Upper lobe of left lung (tissue), 6 donors: ENCODE measurements around the gene KPRP. TPM values are rescaled to one million over a fixed set of nuclear protein-coding genes. Genes with fewer than 3 reads are reported as not detected.

ENCODE experiments used
- ATAC-seq, 2 donors: fragments of 200-7000 bp; cut with Tn5 transposase; one replicate each; pipeline ENCODE4 v1.9.1; 2022; ENCODE audit warnings: mild to moderate bottlenecking in 2 of 2, moderate library complexity in 2 of 2; ENCODE audit not compliant: low FRiP score in 2 of 2
- DNase-seq, 2 donors: peaks; one replicate each; pipeline ENCODE4 v3.0.0-alpha.2; 2019 to 2020
- H3K27ac ChIP-seq, 4 donors: fragments of 200-600 bp; sonication (generic); one replicate each; pipeline ENCODE4 v1.5.1; 2016 to 2019
- H3K27me3 ChIP-seq, 4 donors: fragments of 200-600 bp; sonication (generic); one replicate each; pipeline ENCODE4 v1.5.1; 2017 to 2019
- H3K36me3 ChIP-seq, 4 donors: fragments of 200-600 bp; sonication (generic); one replicate each; pipeline ENCODE4 v1.5.1; 2016 to 2019
- H3K4me1 ChIP-seq, 4 donors: fragments of 200-600 bp; sonication (generic); one replicate each; pipeline ENCODE4 v1.5.1; 2018 to 2019
- H3K4me3 ChIP-seq, 4 donors: fragments of 200-600 bp; sonication (generic); one replicate each; pipeline ENCODE4 v1.5.1; 2017 to 2019; ENCODE audit warnings: mild to moderate bottlenecking in 2 of 4, moderate library complexity in 1 of 4
- H3K9me3 ChIP-seq, 4 donors: fragments of 200-600 bp; sonication (generic); one replicate each; pipeline ENCODE4 v1.5.1; 2018 to 2019
- CTCF ChIP-seq, 6 experiments: fragments of 450-650 bp in 4 of 6; fragments of 200-600 bp in 2 of 6; sonication (generic) in 2 of 6; IDR thresholded peaks; one replicate each; pipeline ENCODE4 v1.5.1; 2016 to 2019; ENCODE audit warnings: antibody characterized with exemption in 6 of 6
- EP300 ChIP-seq, 4 donors: sonication (generic); formaldehyde crosslinking; IDR thresholded peaks; one replicate each; pipeline ENCODE4 v1.5.1; 2017; ENCODE audit warnings: antibody characterized with exemption in 4 of 4, control low read depth in 2 of 4
- POLR2A ChIP-seq, 4 donors: fragments of 450-650 bp; IDR thresholded peaks; one replicate each; pipeline ENCODE4 v1.5.1; 2016 to 2017; ENCODE audit warnings: antibody characterized with exemption in 4 of 4, mild to moderate bottlenecking in 2 of 4
- POLR2AphosphoS5 ChIP-seq, 2 donors: sonication (generic); formaldehyde crosslinking; IDR thresholded peaks; one replicate each; pipeline ENCODE4 v1.5.1; 2017; ENCODE audit warnings: antibody characterized with exemption in 2 of 2
- WGBS, 2 donors: methylation state at CpG; one replicate each; pipeline ENCODE4 v1.1.5; 2017 to 2018; 5-methylcytosine and 5-hydroxymethylcytosine counted together
- total RNA-seq, 6 donors: library from RNA; depleted of rRNA in 4 of 6; stranded (reverse); fragments of >200 nt in 4 of 6; gene quantifications; one replicate each; pipeline versions ENCODE4 v1.1.0 to v1.2.1, GENCODE V29; 2016 to 2021
- donor health status: DM: no; HTN: no; CAD: no; lungs with moderate emphysema.
- donor health status: DM: no; HTN: yes; CAD: no; lungs with severe emphysema.

Gene KPRP
- total RNA-seq, 6 donors from 2014 or later = not detected

- DNase-seq = no peak
- TF ChIP-seq POLR2AphosphoS5 (IDR thresholded peaks at IDR 0.05) (no peak), POLR2A (IDR thresholded peaks at IDR 0.05) (no peak), CTCF (IDR thresholded peaks at IDR 0.05) (no peak), EP300 (IDR thresholded peaks at IDR 0.05) (no peak)
- H3K4me3 ChIP-seq = no peak overlapping the region
Observed at GRCh38 chr1:152745289-152745704, 12.5 kb upstream of the KPRP start.

GRCh38 chr1:152745765-152746444 lies 11.9 kb upstream of the KPRP start:
- Histone ChIP-seq H3K4me3 (no peak overlapping the region), H3K36me3 (no peaks in the 10 kb centered on the region), H3K27me3 (no peaks in the 10 kb centered on the region), H3K9me3 (no peaks in the 10 kb centered on the region), H3K4me1 (no peaks in the 10 kb centered on the region), H3K27ac (no peak overlapping the region)
- TF ChIP-seq POLR2AphosphoS5 (IDR thresholded peaks at IDR 0.05) (no peak), POLR2A (IDR thresholded peaks at IDR 0.05) (no peak), EP300 (IDR thresholded peaks at IDR 0.05) (no peak), CTCF (IDR thresholded peaks at IDR 0.05) (no peak)
- no peak for DNase-seq
- WGBS, 2 donors = 80 to 87% methylated on average over 6 of the region's 6 CpGs
- ATAC-seq = peak in 1 of 2 donors; percentile 12

More at GRCh38 chr1:152745289-152745704, 12.5 kb upstream of the KPRP start:
- H3K27me3 ChIP-seq = no peaks in the 10 kb centered on the region
- H3K9me3 ChIP-seq = no peaks in the 10 kb centered on the region
- no peak for ATAC-seq
- no peak overlapping the region for H3K27ac ChIP-seq
- no peaks in the 10 kb centered on the region for H3K4me1 ChIP-seq
- 61 to 70% methylated on average over 4 of the region's 4 CpGs for WGBS, 2 donors
- H3K36me3 ChIP-seq = no peaks in the 10 kb centered on the region

GRCh38 chr1:152747831-152748230 lies 10.0 kb upstream of the KPRP start:
- Histone ChIP-seq H3K36me3 (no peaks in the 10 kb centered on the region), H3K4me3 (no peak overlapping the region), H3K9me3 (no peaks in the 10 kb centered on the region), H3K4me1 (no peaks in the 10 kb centered on the region), H3K27ac (no peak overlapping the region), H3K27me3 (no peaks in the 10 kb centered on the region)
- no peak for TF ChIP-seq EP300 (IDR thresholded peaks at IDR 0.05)
- TF ChIP-seq POLR2AphosphoS5 (IDR thresholded peaks at IDR 0.05) = no peak
- no peak for TF ChIP-seq POLR2A (IDR thresholded peaks at IDR 0.05)
- TF ChIP-seq CTCF (IDR thresholded peaks at IDR 0.05) = no peak
- WGBS, 2 donors = 27 to 32% methylated on average over 1 of the region's 1 CpG
- DNase-seq (no peak), ATAC-seq (no peak)

- H3K27ac ChIP-seq = no peak overlapping the region
- no peaks in the 10 kb centered on the region for H3K27me3 ChIP-seq
- no peaks in the 10 kb centered on the region for H3K9me3 ChIP-seq
- DNase-seq = no peak
- H3K36me3 ChIP-seq = no peaks in the 10 kb centered on the region
- no peaks in the 10 kb centered on the region for H3K4me1 ChIP-seq
- 25 to 35% methylated on average over 1 of the region's 1 CpG for WGBS, 2 donors
- no peak overlapping the region for H3K4me3 ChIP-seq
- TF ChIP-seq EP300 (IDR thresholded peaks at IDR 0.05) = no peak
- TF ChIP-seq POLR2A (IDR thresholded peaks at IDR 0.05) = no peak
- no peak for TF ChIP-seq CTCF (IDR thresholded peaks at IDR 0.05)
- no peak for TF ChIP-seq POLR2AphosphoS5 (IDR thresholded peaks at IDR 0.05)
- no peak for ATAC-seq
Observed at GRCh38 chr1:152752225-152752624, 5.6 kb upstream of the KPRP start.

GRCh38 chr1:152753586-152753985 lies 4.2 kb upstream of the KPRP start:
- ATAC-seq (no peak), DNase-seq (no peak)
- no peaks in the 10 kb centered on the region for H3K36me3 ChIP-seq
- no peaks in the 10 kb centered on the region for H3K4me1 ChIP-seq
- H3K27me3 ChIP-seq = no peaks in the 10 kb centered on the region
- TF ChIP-seq CTCF (IDR thresholded peaks at IDR 0.05) (no peak), EP300 (IDR thresholded peaks at IDR 0.05) (no peak)
- H3K9me3 ChIP-seq = no peaks in the 10 kb centered on the region
- H3K27ac ChIP-seq = no peak overlapping the region
- no peak overlapping the region for H3K4me3 ChIP-seq
- 25 to 26% methylated on average over 1 of the region's 1 CpG for WGBS, 2 donors
